HG02884 (cell line): Measurements from ENCODE around the gene MRGPRX1.
"Not testable (repeated sequence)": the region's sequence is repeated elsewhere in the genome, so short reads cannot be mapped to it uniquely, and the experiment has no call there.

ENCODE experiments used
- ATAC-seq: cut with Tn5 transposase; IDR thresholded peaks from one replicate; pipeline ENCODE4 v1.9.1; 2021; ENCODE audit warnings: mild to moderate bottlenecking, moderate library complexity; ENCODE audit not compliant: unreplicated experiment

The MRGPRX1 gene

GRCh38 chr11:18939314-18939713 is at the start of gene MRGPRX1:
TSS of gene MRGPRX1 (minus strand) at chr11:18939414. CDS start at chr11:18934784, 4,630 bp downstream.
- no peak for ATAC-seq

- no peak for ATAC-seq
Observed at GRCh38 chr11:18987454-18988231, 48.4 kb upstream of the MRGPRX1 start.

GRCh38 chr11:18986744-18987143 is 47.5 kb upstream of the MRGPRX1 start:
- ATAC-seq = no peak

GRCh38 chr11:18981897-18982296 is 42.7 kb upstream of the MRGPRX1 start:
- no peak for ATAC-seq

GRCh38 chr11:18974192-18974591 is 35.0 kb upstream of the MRGPRX1 start:
- no peak for ATAC-seq

GRCh38 chr11:18972336-18972735 is 33.1 kb upstream of the MRGPRX1 start:
- no peak for ATAC-seq

GRCh38 chr11:18969720-18970119 is 30.5 kb upstream of the MRGPRX1 start:
- ATAC-seq = no peak

- ATAC-seq = no peak
Observed at GRCh38 chr11:18958221-18958910, 19.2 kb upstream of the MRGPRX1 start.

GRCh38 chr11:18956630-18957029 is 17.4 kb upstream of the MRGPRX1 start:
- no peak for ATAC-seq

GRCh38 chr11:18936002-18936673 is 3.1 kb downstream of the MRGPRX1 start:
- no peak for ATAC-seq

GRCh38 chr11:18934195-18934814 is 4.9 kb downstream of the MRGPRX1 start:
- no peak for ATAC-seq

GRCh38 chr11:18927550-18928322 is 11.5 kb downstream of the MRGPRX1 start:
- no peak for ATAC-seq

- not testable (repeated sequence) for ATAC-seq
Observed at GRCh38 chr11:18925426-18925825, 13.8 kb downstream of the MRGPRX1 start.

GRCh38 chr11:18912883-18913282 is 26.3 kb downstream of the MRGPRX1 start:
- ATAC-seq = no peak

GRCh38 chr11:18907391-18907790 is 31.8 kb downstream of the MRGPRX1 start:
- ATAC-seq = no peak

GRCh38 chr11:18900637-18901036 is 38.6 kb downstream of the MRGPRX1 start:
- not testable (repeated sequence) for ATAC-seq

- not testable (repeated sequence) for ATAC-seq
Observed at GRCh38 chr11:18900151-18900611, 39.0 kb downstream of the MRGPRX1 start.

GRCh38 chr11:18891712-18892111 is 47.5 kb downstream of the MRGPRX1 start:
- ATAC-seq = not testable (repeated sequence)

- ATAC-seq = no peak
Observed at GRCh38 chr11:18890615-18891014, 48.6 kb downstream of the MRGPRX1 start.
